Posterior vena cava (tissue), 2 donors: ENCODE results near the gene ZNF821. TPM values are rescaled to one million over a fixed set of nuclear protein-coding genes. Genes with fewer than 3 reads are reported as not detected.

Experiments used
- DNase-seq: peaks from one replicate; pipeline ENCODE4 v3.0.0-alpha.2; 2020; ENCODE audit warnings: low spot score
- intact Hi-C, 2 donors: fragments of 100-400 bp; cut with DNase I; formaldehyde crosslinking; loops; one replicate each; pipeline versions ENCODE4 v1.14.1 to v1.14.2; 2022 to 2023
- long read RNA-seq, 2 donors: library from polyadenylated mRNA; unstranded; transcript quantifications; one replicate each; pipeline ENCODE4 v2.0.0, GENCODE V29; 2020 to 2021
- total RNA-seq, 2 donors: library from RNA; stranded (reverse); fragmentation: NEBNext Ultra II Directional; extraction: Animal tissue kit (Norgen Biotek cat#: 25700); gene quantifications; one replicate each; pipeline ENCODE4 v1.2.1, GENCODE V29; 2021
- donor health status: DM: yes; HTN: yes; CAD: no.
- donor health status: DM: yes; HTN: yes; CAD: no.

ZNF821 gene, protein sequence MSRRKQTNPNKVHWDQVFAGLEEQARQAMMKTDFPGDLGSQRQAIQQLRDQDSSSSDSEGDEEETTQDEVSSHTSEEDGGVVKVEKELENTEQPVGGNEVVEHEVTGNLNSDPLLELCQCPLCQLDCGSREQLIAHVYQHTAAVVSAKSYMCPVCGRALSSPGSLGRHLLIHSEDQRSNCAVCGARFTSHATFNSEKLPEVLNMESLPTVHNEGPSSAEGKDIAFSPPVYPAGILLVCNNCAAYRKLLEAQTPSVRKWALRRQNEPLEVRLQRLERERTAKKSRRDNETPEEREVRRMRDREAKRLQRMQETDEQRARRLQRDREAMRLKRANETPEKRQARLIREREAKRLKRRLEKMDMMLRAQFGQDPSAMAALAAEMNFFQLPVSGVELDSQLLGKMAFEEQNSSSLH
- total RNA-seq = 1 to 10 TPM; 5.7 to 6.1 TPM
- long read RNA-seq, donor 1, partial matches to known transcripts = 1 of 6 reads
- long read RNA-seq, donor 1, other reads (novel, unspliced or antisense) = 2 of 6 reads
- long read RNA-seq, donor 2, transcript ZNF821-218 (9 exons, 1,719 nt) = minor isoform, 6 of 54 reads
- long read RNA-seq, donor 2, transcript ZNF821-202 (8 exons, 2,000 nt) = major isoform, 11 of 54 reads
- long read RNA-seq, donor 2, partial matches to known transcripts = 1 of 54 reads
- long read RNA-seq, donor 2, other reads (novel, unspliced or antisense) = 27 of 54 reads

DNA sequence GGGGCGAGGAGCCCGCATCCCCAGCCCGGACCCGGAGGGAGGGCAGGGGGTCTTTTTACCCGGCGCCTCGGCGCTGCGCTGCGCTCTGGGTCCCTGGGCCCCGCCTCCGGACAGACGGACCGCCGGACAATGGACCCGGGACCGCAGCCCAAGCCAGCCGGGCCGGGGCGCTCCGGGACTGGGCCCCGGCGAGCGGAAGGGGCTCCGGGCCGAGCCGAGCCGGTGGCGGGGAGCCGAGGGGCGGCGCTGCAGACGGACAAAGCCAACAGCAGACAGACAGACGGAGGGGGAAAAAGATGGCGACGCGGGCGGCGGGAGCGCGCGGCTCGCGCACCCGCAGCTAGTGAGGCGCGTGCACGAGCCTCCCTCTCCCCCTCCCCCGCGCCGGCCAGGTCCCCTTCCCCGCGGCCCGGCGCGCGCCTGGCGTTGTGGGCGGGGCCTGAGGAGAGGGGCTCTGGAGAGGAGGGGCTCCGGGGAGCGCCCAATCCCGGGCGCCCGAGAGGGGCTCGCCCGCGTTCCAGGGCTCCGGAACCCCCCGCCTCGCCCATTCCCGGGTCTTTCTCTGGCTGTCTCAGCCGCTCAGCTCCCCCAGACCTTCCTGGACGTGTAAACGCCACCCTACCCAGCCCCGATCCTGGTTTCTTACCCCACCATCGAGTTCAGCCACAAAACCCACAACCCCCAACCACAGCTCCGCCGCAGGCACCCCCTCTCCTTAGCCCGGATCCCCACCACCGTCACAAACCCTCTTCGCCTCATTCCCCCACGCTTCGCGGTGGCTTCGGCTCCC is at the start of gene ZNF821:
ZNF821 (minus strand) TSS at position 334 of the 790 bp plus-strand sequence. CDS start 4,236 bp downstream, outside the sequence.
- intact Hi-C loops = loop anchor here in 1 of 2 donors (5.0 kb wide), 1 partner anchor 78 kb away; no protein-coding TSS in a partner anchor
- DNase-seq = peak; percentile 91

DNA sequence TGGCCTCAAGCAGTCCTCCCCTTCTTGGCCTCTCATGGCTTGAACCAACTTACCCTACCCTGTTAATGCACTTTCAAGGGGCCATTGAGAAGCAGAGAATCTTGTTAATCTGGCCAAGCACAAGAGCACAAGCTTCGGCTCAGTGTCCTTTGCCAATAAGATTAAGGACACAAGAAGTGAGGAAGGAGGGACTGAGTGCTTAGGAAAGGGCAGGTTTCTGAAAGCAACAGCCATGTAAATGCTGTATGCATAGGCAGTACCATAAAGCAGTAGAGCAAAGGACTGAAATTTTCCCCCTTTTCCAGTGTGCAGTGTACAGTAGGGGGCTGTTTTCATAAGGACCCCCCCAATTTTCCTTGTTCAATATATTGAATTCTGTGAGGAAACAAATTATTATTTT is 49.0 kb upstream of the ZNF821 start:
- no peak for DNase-seq
- intact Hi-C loops = no loop called here

DNA sequence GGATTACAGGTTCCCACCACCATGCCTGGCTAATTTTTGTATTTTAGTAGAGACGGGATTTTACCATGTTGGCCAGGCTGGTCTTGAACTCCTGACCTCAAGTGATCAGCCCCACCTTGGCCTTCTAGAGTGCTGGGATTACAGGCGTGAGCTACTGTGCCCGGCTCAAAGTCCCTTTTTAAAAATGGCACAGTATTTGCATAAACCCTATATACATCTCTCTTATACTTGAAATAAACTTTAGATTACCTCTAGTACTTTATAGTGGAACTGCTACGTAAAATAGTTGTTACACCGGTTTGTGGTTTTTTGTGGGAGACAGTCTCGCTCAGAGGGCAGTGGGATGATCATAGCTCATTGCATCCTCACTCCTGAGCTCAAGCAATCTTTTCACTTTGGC is 47.6 kb upstream of the ZNF821 start:
- DNase-seq = no peak
- intact Hi-C loops = no loop called here

DNA sequence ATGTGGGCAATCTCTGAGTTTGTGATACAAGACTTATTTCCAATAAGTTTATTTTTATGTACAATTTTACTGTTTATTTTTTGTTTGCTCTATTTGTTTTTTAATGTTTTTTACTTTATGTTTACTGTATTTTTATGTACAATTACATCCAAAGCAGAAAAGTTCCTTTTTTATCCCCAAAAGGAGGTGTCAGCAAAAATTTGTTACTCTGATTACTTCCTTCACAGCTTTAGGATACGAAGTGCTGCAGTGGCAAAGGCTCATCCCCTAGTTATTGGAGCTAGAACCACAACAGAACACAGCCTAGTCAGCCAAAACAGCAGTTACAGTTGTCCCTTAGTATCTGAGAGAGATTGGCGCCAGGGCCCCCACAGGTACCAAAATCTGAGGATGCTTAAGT is 47.0 kb upstream of the ZNF821 start:
- DNase-seq = no peak
- intact Hi-C loops = no loop called here

DNA sequence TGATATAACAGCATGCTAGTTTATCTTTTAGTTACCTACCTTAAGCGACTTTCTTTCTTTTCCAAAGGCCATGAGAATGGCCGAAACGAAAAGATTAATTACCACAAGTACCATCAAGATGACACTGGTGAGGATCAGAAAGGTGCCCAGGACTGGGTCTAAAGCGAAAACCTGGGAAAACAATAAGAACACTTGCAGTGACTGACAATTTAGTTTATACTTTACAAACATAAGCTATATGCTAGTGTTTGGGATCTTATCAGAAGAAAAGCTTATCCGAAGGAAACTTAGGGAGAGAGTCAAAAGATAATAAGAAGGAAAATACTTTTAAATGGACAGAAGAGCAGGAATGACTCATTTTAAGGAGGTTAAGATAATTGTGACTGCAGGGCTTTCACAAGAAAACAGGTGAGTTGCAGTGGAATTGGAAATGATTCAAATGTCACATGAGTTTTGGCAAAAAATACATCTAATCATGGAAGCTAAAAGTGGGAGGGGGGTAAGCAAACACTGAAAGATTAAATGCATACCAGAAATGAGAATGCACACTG is 46.1 kb upstream of the ZNF821 start:
- intact Hi-C loops = no loop called here

DNA sequence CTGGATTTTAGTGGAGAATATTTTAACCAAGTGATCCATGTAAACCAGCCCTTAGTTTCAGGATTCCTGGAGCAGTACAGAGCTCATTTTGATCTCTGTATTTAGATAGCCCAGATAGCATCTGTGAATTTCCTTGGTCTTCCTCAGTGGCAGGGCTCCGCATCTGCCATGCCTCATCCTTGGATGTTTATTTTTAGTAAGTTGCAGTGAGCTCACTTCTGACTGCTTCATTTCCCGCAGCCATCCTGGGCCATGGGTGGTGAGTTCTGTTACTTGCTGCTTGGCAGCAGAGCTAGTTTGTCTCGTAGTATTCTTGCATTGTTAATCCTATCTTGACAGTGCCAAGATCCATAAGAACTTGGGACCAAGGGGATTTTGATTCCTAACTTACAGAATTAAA is 45.1 kb upstream of the ZNF821 start:
- intact Hi-C loops = no loop called here
- no peak for DNase-seq

More for the DNA sequence above, 46.1 kb upstream of the ZNF821 start:
- no peak for DNase-seq

DNA sequence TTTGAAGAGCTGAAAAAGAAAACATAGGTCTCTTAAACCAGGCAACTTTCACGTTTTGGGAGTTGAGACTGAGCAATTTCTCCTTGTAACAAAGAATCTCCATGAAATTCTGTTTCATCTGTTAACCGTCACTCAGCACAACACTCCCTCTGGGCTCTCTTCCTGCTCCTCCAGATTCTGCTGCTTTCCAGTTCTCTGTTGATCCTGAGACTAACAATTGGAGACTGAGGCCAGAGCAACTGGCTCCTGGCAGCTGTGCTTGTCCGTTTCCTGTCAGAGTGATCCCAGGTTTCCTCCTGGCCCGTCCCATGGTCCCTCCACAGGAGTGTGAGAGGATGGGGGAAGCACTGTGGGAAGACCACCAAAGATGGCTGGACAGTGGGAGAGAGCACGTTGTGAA is 43.8 kb upstream of the ZNF821 start:
- no peak for DNase-seq
- intact Hi-C loops = no loop called here

DNA sequence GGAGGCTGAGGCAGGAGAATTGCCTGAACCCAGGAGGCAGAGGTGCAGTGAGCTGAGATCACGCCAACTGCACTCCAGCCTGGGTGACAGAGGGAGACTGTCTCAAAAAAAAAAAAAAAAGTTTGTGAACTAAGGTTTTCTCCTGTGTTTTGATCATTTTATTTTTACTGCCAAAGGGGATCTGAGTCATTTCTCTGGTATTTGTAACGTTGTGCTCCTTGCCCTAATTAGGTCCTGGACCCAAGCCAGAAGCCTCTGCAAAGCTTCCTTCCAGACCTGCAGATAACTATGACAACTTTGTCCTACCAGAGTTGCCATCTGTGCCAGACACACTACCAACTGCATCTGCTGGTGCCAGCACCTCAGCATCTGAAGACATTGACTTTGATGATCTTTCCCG is 43.4 kb upstream of the ZNF821 start:
- intact Hi-C loops = no loop called here
- no peak for DNase-seq

DNA sequence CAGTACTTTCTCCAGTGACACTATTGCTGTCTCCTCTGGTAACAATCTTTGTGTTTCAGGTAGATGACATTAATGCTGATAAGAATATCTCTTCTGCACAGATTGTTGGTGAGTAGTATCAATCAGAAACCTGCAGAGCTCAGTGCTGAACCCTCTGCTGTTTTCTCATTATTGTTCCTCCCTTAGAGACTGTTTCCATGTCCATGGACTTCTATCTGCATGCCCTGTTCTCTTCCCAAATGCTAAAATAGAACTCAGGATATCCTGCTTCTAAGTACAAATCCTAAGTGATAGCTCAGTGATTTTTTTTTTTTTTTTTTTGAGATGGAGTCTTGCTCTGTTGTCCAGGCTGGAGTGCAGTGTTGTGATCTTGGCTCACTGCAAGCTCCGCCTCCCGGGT is 40.7 kb upstream of the ZNF821 start:
- intact Hi-C loops = no loop called here
- DNase-seq = no peak

DNA sequence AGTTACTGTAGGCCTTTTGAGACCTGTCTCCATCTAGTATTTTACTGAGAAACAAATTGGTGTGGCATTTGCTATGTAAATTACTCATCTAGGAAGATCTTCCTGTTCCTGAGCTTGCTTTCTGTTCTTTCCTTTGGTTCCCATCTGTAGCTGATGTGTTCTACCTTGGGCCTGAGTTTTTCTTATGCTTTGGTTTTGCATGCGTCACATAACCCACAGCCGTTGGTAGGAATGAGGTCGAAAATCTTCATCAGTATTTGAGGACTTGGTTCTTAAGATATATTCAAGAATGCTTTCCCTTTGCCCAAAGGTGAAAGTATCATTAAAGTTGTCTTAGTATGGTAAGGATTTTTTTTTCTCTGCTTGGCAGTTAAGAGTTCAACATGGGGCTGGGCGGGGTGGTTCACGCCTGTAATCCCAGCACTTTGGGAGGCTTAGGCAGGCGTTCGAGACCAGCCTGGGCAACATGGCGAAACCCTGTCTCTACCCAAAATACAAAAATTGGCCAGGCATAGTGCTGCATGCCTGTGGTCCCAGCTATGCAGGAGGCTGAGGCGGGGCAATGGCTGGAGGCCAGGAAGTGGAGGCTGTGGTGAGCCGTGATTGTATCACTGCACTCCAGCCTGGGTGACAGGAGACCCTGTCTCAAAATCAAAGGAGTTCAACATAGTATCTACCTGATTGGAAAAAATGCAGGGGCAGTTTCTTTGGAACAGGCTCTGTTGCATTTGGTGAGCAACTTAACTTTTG is 40.1 kb upstream of the ZNF821 start:
- no peak for DNase-seq
- intact Hi-C loops = no loop called here

DNA sequence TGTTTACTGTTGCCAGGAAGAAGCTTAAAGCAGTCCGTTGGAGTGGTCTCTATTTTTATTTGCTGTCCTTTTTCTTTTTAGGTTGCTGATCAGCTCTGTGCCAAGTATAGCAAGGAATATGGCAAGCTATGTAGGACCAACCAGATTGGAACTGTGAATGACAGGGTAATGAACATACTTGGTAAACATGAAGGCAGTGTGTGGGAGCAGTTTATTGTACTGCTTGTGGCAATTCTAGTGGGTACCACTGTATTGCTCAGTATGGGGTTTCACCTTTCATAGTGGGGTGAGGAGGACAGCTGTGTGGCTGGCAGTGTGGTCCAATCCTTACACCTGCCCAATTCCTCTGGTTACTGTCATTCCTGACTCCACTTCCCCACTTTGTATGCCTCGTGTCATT is 36.7 kb upstream of the ZNF821 start:
- intact Hi-C loops = loop anchor here in 1 of 2 donors (2.0 kb wide), 1 partner anchor 20 kb away; no protein-coding TSS in a partner anchor
- DNase-seq = no peak

DNA sequence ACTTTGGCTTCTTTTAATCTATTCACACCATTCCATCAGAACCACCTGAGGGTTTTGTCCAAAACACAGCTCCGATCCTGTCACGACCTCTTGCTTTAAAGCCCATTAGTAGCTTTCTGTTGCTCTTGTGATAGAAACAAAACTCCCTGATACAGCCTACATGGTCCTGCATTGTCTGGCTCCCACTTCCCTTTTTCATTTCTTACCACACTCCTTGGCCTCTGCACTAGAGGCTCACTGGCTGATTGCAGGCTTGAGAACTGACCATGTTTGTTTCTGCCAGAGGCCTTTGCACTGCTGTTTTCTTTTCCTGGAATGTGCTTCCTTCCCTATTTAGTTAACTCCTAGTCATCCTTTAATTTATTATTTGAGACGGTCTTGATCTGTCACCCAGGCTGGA is 35.1 kb upstream of the ZNF821 start:
- intact Hi-C loops = no loop called here
- no peak for DNase-seq

DNA sequence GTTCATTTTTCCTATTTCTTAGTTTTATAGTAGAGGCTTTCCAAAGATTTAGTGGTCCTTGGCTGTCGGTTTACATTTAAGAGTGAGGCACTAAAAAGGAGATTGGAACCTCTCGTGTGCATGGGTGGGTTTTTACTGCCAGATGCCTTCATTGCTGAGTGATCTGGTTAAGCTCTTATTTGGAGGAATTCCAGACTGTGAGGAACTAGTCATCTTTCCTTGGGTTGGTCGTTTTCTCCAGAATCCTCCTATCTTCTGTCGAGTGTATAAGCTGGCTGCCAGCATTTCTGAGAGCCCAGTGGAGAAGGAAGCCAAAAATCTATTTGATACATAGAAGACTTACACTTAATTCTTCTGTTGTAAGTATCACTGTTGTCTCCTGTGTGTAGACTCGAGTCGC is 33.9 kb upstream of the ZNF821 start:
- no peak for DNase-seq
- intact Hi-C loops = no loop called here

DNA sequence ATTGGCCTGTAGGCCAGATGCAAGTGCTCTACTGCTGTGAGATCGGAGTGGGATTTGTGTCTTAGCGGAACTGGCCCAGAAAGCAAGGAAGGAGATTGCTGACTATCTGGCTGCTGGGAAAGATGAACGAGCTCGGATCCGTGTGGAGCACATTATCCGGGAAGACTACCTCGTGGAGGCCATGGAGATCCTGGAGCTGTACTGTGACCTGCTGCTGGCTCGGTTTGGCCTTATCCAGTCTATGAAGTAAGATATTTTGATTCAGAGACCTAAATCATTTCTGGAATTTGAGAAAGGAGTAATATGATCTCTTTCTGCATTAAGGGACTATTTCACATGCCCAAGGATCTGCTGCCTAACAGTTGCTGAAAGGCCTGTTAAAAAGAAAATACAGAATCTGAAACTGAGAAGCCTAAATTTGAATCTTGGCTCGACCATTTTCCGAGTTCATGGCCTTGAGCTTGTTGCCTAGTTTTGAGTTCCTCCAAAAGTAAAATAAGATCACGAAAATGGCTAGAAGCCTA is 32.5 kb upstream of the ZNF821 start:
- DNase-seq = no peak
- intact Hi-C loops = no loop called here

DNA sequence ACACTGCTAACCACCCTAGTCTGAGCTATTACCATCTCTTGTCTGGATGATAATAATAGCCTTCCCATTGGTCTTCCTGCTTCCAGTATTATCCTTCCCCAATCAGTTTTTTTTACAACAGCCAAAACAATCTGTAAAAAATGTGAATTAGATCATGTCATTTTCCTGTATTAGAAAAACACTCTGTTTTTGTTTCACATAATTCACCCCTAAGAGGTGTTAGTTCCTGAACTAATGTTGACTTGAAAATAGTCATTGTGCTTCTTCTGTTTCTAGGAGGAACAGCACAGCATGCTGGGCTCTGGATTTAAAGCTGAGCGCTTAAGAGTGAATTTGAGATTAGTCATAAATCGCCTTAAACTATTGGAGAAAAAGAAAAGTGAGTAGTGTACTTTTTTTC is 31.4 kb upstream of the ZNF821 start:
- intact Hi-C loops = no loop called here
- DNase-seq = no peak

DNA sequence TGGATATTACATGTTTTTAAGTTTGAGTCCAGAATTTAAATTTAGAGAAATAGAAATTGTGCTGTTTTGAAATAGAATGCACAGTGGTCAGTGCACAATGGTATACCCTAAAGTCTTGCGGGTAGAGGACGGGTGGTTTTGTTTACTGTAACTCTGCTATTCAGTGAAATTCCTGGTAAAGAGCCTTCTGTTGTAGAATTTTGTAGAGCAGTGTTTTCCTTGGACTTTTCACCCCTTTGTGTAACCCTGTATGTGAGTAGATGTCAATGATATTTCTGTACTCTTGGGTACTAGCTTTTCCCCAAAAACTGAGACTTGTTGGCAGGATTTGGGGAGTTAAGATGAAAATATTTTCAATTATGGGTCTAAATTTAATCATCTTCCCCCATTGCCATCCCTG is 30.8 kb upstream of the ZNF821 start:
- no peak for DNase-seq
- intact Hi-C loops = no loop called here

DNA sequence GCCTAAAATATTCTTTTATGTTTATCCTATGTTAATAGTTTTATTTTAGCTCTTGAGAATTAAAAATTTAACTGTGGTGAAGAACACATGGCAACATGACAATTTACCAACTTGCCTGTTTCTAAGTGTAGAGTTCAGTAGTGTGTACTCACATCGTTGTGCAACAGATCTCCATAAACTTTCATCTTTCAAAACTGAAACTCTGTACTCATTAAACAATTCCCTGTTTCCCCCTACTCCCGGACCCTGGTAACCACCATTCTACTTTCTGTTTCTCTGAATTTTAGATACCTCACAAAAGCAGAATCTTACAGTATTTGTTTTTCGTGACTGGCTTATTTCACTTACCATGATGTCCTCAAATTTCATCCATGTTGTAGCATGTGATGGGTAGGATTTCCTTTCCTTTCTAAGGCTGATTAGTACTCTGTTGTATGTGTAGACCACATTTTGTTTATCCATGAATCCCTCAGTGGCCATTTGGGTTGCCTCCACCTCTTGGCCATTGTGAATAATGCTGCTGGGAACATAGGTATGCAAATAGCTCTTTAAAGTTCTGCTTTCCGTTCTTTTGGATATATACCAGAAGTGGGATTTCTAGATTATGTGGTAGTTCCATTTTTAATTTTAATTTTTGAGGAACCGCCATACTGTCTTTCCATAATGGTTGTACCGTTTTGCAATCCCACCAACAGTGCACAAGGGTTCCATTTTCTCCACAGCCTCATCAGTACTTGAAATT is 28.7 kb upstream of the ZNF821 start:
- DNase-seq = no peak
- intact Hi-C loops = no loop called here

DNA sequence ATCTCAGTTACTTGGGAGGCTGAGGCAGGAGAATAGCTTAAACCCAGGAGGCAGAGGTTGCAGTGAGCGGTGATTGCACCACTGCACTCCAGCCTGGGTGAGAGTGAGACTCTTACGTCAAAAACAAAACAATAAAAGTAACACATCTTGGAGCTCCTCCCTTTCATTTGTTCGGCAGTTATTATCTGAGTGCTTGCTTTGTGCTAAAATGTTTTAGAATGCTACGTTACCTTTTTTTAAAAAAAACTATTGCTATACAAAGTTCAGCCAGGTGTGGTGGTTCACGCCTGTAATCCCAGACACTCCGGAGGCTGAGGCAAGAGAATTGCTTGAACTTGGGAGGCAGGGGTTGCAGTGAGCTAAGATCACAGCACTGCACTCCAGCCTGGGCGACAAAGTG is 27.1 kb upstream of the ZNF821 start:
- intact Hi-C loops = no loop called here

More for the DNA sequence above, 27.1 kb upstream of the ZNF821 start:
- no peak for DNase-seq
